CD4-positive, alpha-beta memory T cell (primary cell): Measurements from ENCODE around the gene DGLUCY. TPM values are rescaled to one million over a fixed set of nuclear protein-coding genes. Genes with fewer than 3 reads are reported as not detected.
"Not testable (repeated sequence)": the region's sequence is repeated elsewhere in the genome, so short reads cannot be mapped to it uniquely, and the experiment has no call there.

Experiments
- CTCF ChIA-PET: fragments of 350-600 bp; sonication (Branson Sonifier 250); formaldehyde crosslinking; loops from one replicate; lab custom pipeline; 2021; ENCODE audit warnings: inconsistent platforms; ENCODE audit not compliant: partially characterized antibody; lab: Charles Lee
- POLR2A ChIA-PET: fragments of 350-600 bp; sonication (Branson Sonifier 250); formaldehyde crosslinking; loops from one replicate; lab custom pipeline; 2021; ENCODE audit not compliant: partially characterized antibody; lab: Charles Lee
- DNase-seq, 5 donors: peaks; one replicate each; pipeline versions ENCODE4 v3.0.0 to v3.0.0-alpha.2; 2020 to 2022; ENCODE audit warnings: mixed read lengths in 1 of 5
- H3K27ac ChIP-seq: one replicate; pipeline ENCODE4 v1.7.0; 2013; ENCODE audit warnings: low read depth, low read length
- H3K27me3 ChIP-seq: 2 replicates; pipeline ENCODE4 v1.7.0; 2013; ENCODE audit warnings: mild to moderate bottlenecking, low read length, moderate library complexity; ENCODE audit not compliant: insufficient read depth
- H3K36me3 ChIP-seq: 2 replicates; pipeline ENCODE4 v1.7.0; 2013; ENCODE audit warnings: mild to moderate bottlenecking, low read length, moderate library complexity; ENCODE audit not compliant: insufficient read depth
- H3K4me1 ChIP-seq: 2 replicates; pipeline ENCODE4 v1.7.0; 2013; ENCODE audit warnings: mild to moderate bottlenecking, low read length, moderate library complexity; ENCODE audit not compliant: insufficient read depth
- H3K4me3 ChIP-seq, 2 donors: one replicate each; pipeline ENCODE4 v1.7.0; 2013; ENCODE audit warnings: low read length in 2 of 2, mild to moderate bottlenecking in 1 of 2
- H3K9me3 ChIP-seq, 2 donors: one replicate each; pipeline ENCODE4 v1.7.0; 2013; ENCODE audit warnings: low read length in 2 of 2, control low read depth in 1 of 2; ENCODE audit not compliant: control insufficient read depth in 1 of 2
- H3K27ac Mint-ChIP-seq, 7 donors: one replicate each; pipeline ENCODE4 v1.8.0; 2020 to 2021; ENCODE audit warnings: mixed read lengths in 7 of 7, mild to moderate bottlenecking in 6 of 7, inconsistent platforms in 3 of 7, moderate library complexity in 3 of 7
- H3K27me3 Mint-ChIP-seq, 2 donors: one replicate each; pipeline ENCODE4 v1.8.0; 2020 to 2021; ENCODE audit warnings: mixed read lengths in 2 of 2
- H3K36me3 Mint-ChIP-seq, 2 donors: one replicate each; pipeline ENCODE4 v1.8.0; 2020 to 2021; ENCODE audit warnings: mixed read lengths in 2 of 2, inconsistent platforms in 1 of 2, mild to moderate bottlenecking in 1 of 2
- H3K4me1 Mint-ChIP-seq, 4 donors: one replicate each; pipeline ENCODE4 v1.8.0; 2020 to 2021; ENCODE audit warnings: mixed read lengths in 4 of 4, mild to moderate bottlenecking in 1 of 4
- H3K4me3 Mint-ChIP-seq, 8 donors: one replicate each; pipeline ENCODE4 v1.8.0; 2020 to 2021; ENCODE audit warnings: mixed read lengths in 8 of 8, mild to moderate bottlenecking in 7 of 8, moderate library complexity in 6 of 8, inconsistent platforms in 3 of 8
- H3K9me3 Mint-ChIP-seq, 8 donors: one replicate each; pipeline ENCODE4 v1.8.0; 2020 to 2021; ENCODE audit warnings: mixed read lengths in 8 of 8, mild to moderate bottlenecking in 5 of 8, inconsistent platforms in 3 of 8, moderate library complexity in 1 of 8
- intact Hi-C: fragments of 100-400 bp; cut with micrococcal nuclease; formaldehyde crosslinking; loops from one replicate; pipeline ENCODE4 v1.15.1; 2023
- polyA plus RNA-seq, 2 donors: library from polyadenylated mRNA; unstranded; fragments of 300-500 nt; fragmentation: Illumina TruSeq; gene quantifications; one replicate each; pipeline ENCODE4 v1.2.3, GENCODE V29; 2021
- total RNA-seq, 2 experiments: library from RNA; stranded (reverse); gene quantifications; one replicate each; pipeline ENCODE4 v1.2.3, GENCODE V29; 2021

Gene DGLUCY
- total and polyA plus RNA-seq, 4 experiments from 2014 or later, result 40.9 to 141 (median 89.0) TPM

DNA sequence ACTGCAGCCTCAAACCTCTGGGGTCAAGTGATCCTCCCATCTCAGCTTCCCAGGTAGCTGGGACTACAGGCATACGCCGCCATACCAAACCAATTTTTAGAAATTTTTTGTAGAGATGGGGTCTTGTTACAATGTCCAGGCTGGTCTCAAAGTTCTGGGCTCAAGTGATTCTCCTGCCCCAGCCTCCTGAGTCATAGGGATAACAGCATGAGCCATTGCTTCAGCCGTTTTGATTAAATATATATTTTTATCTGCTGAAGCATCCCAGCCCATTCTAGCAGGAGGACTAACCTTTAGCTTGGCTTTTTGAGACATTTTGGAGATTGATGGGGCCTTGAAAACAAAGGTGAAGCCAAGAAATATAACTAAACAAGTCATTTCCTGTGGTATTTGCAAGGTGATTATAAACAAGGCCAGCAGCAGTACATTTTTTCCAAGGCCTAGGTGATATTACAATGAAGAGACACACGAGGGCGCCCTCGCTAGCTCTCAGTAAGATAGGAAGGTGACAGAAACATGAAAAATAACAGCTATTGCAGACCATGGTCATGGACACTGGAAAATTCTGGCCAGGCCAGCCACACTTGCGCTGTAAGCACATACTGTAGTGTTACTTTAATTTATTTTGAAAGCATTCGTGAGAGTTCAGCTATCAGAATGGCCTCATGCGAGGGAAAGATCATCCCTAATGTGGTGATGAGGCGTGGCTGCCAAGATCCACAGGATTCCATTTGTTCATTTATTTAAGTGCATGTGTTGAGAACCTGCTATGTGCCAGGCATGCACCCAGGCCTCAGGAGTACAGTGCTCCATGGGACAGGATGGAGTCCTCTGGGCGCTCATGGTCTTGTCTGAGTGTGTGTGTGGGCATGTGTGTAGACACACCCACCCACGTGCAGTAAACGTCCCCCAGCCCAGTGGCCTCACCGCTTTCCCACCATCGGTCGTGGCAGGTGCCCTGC lies 63.5 kb downstream of the DGLUCY start:
- Histone ChIP-seq H3K36me3 (peaks cover 25% of the 10 kb centered on the region), H3K9me3 (no peaks in the 10 kb centered on the region), H3K27me3 (no peaks in the 10 kb centered on the region), H3K4me1 (peaks cover 12% of the 10 kb centered on the region), H3K4me3 (no peak overlapping the region), H3K27ac (peak overlapping the region; percentile 35)
- CTCF ChIA-PET, result interaction anchor here (0.7 to 13.2 kb wide), 46 partner anchors 9 to 300 kb away, joined by 3 to 480 read pairs (median 5); partner anchors contain the start of gene GPR68
- Mint-ChIP-seq H3K4me3 (no peak overlapping the region), H3K27me3 (no peaks in the 10 kb centered on the region), H3K9me3 (no peaks in the 10 kb centered on the region), H3K27ac (peak overlapping the region; percentile 65 to 97 (median 94)), H3K4me1 (peaks cover 13 to 23% (median 15%) of the 10 kb centered on the region in 4 donors), H3K36me3 (peaks cover 21 to 42% of the 10 kb centered on the region in 2 donors)
- DNase-seq, result peak; percentile 75 to 79 (median 77)
- intact Hi-C loops, result loop anchor here (1.0 to 2.0 kb wide), 5 partner anchors 51 to 274 kb away; no protein-coding TSS in a partner anchor
- POLR2A ChIA-PET, result interaction anchor here (0.7 to 3.6 kb wide), 21 partner anchors 17 to 240 kb away, joined by 3 to 51 read pairs (median 5); partner anchors contain the start of genes CCDC88C, GPR68 and RPS6KA5

DNA sequence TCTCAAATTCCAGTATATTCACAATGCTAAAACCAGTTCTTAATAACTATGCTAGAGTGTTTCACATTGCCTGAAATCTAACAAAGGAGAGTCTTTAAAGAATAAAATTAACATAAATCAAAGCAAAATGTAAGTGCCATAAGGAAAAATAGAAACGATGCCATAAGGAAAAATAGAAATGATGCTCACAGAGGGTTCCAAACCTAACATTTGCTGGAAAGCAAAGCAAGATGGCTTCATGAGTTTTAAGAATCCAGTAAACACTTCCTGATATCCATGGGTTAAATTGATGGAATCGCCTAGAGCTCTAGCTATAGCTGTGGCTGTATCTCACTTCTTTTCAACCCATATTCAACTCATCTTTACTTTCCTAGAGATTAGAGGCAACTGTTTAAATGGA lies 66.7 kb downstream of the DGLUCY start:
- no peak for DNase-seq
- no peaks in the 10 kb centered on the region for H3K9me3 Mint-ChIP-seq
- Histone ChIP-seq H3K27me3 (no peaks in the 10 kb centered on the region), H3K36me3 (peaks cover 25% of the 10 kb centered on the region), H3K4me3 (no peak overlapping the region), H3K9me3 (no peaks in the 10 kb centered on the region), H3K4me1 (peaks cover 12% of the 10 kb centered on the region), H3K27ac (no peak overlapping the region)
- peaks cover 29 to 35% of the 10 kb centered on the region in 2 donors for H3K36me3 Mint-ChIP-seq
- no peak overlapping the region for H3K27ac Mint-ChIP-seq
- ChIA-PET POLR2A (no interaction called here), CTCF (interaction anchor here (0.7 to 13.2 kb wide), 4 partner anchors 36 to 106 kb away, joined by 3 to 480 read pairs (median 4); no protein-coding TSS in a partner anchor)
- intact Hi-C loops, result no loop called here
- H3K4me3 Mint-ChIP-seq, result no peak overlapping the region
- H3K27me3 Mint-ChIP-seq, result no peaks in the 10 kb centered on the region
- H3K4me1 Mint-ChIP-seq, result peaks cover 11 to 16% (median 11%) of the 10 kb centered on the region in 4 donors

- peaks cover 36 to 43% of the 10 kb centered on the region in 2 donors for H3K36me3 Mint-ChIP-seq
- CTCF ChIA-PET, result interaction anchor here (1.2 kb wide), 1 partner anchor 105 kb away, joined by 4 read pairs; no protein-coding TSS in a partner anchor
- H3K27ac Mint-ChIP-seq, H3K27me3 Mint-ChIP-seq, H3K4me1 Mint-ChIP-seq, DNase-seq, H3K9me3 ChIP-seq, H3K4me1 ChIP-seq, H3K4me3 ChIP-seq, H3K4me3 Mint-ChIP-seq, H3K27ac ChIP-seq, H3K9me3 Mint-ChIP-seq, H3K27me3 ChIP-seq, intact Hi-C loops, POLR2A ChIA-PET: not testable (repeated sequence)
- H3K36me3 ChIP-seq, result peaks cover 36% of the 10 kb centered on the region
These were observed 68.9 kb downstream of the DGLUCY start for GRCh38 chr14:91182753-91183152.

GRCh38 chr14:91184559-91184958 lies 70.7 kb downstream of the DGLUCY start:
- POLR2A ChIA-PET, result interaction anchor here (0.9 to 1.5 kb wide), 4 partner anchors 10 to 77 kb away, joined by 3 to 7 read pairs (median 4); no protein-coding TSS in a partner anchor

DNA sequence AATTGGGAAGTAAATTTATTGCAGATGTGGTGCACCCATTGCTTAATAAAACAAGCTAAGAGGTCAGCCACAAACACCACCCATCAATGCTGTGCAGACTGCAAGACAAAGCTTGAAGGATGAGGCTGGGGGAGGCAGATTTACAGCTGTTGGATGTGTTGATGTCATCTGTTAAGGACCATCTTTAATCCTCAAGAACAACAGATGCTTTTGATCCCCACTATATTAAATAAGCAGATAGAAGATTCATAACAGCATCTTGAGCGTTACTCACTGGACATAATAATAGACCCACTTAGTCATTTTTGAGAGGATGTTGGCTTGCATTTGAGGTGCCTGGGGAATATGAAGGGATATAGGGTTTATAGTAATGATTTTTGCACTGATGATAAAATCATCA lies 71.8 kb downstream of the DGLUCY start:
- no peak for DNase-seq
- H3K27me3 Mint-ChIP-seq, result no peaks in the 10 kb centered on the region
- no peak overlapping the region for H3K4me3 Mint-ChIP-seq
- Histone ChIP-seq H3K9me3 (no peaks in the 10 kb centered on the region), H3K4me1 (no peaks in the 10 kb centered on the region), H3K4me3 (no peak overlapping the region), H3K27ac (no peak overlapping the region), H3K27me3 (no peaks in the 10 kb centered on the region), H3K36me3 (peaks cover 56% of the 10 kb centered on the region)
- ChIA-PET CTCF (interaction anchor here (1.0 to 3.2 kb wide), 6 partner anchors 8 to 101 kb away, joined by 3 to 17 read pairs (median 4); no protein-coding TSS in a partner anchor), POLR2A (interaction anchor here (0.6 to 1.5 kb wide), 2 partner anchors 43 to 76 kb away, joined by 3 to 4 read pairs; no protein-coding TSS in a partner anchor)
- peaks cover 57 to 58% of the 10 kb centered on the region in 2 donors for H3K36me3 Mint-ChIP-seq
- no peaks in the 10 kb centered on the region for H3K9me3 Mint-ChIP-seq
- peak overlapping the region in 1 of 7 donors; percentile 27 for H3K27ac Mint-ChIP-seq
- intact Hi-C loops, result no loop called here
- H3K4me1 Mint-ChIP-seq, result peaks cover 0 to 5% (median under 1%) of the 10 kb centered on the region in 4 donors

More at GRCh38 chr14:91184559-91184958, 70.7 kb downstream of the DGLUCY start:
- CTCF ChIA-PET, result interaction anchor here (1.0 to 3.2 kb wide), 3 partner anchors 12 to 103 kb away, joined by 3 to 17 read pairs (median 11); no protein-coding TSS in a partner anchor
- Mint-ChIP-seq H3K4me3 (no peak overlapping the region), H3K9me3 (no peaks in the 10 kb centered on the region), H3K4me1 (peaks cover 0 to 2% (median 0%) of the 10 kb centered on the region in 4 donors), H3K36me3 (peaks cover 50 to 53% of the 10 kb centered on the region in 2 donors), H3K27me3 (no peaks in the 10 kb centered on the region), H3K27ac (no peak overlapping the region)
- no peaks in the 10 kb centered on the region for H3K9me3 ChIP-seq
- H3K4me3 ChIP-seq, result no peak overlapping the region
- H3K27me3 ChIP-seq, result no peaks in the 10 kb centered on the region
- no peak overlapping the region for H3K27ac ChIP-seq
- peaks cover 49% of the 10 kb centered on the region for H3K36me3 ChIP-seq
- H3K4me1 ChIP-seq, result no peaks in the 10 kb centered on the region
- no peak for DNase-seq
- intact Hi-C loops, result no loop called here

- no peak overlapping the region for H3K27ac Mint-ChIP-seq
These were observed 72.7 kb downstream of the DGLUCY start for GRCh38 chr14:91186515-91187066.

More at GRCh38 chr14:91186515-91187066, 72.7 kb downstream of the DGLUCY start:
- CTCF ChIA-PET, result interaction anchor here (1.3 to 3.2 kb wide), 4 partner anchors 9 to 100 kb away, joined by 3 to 17 read pairs (median 8); no protein-coding TSS in a partner anchor
- Histone ChIP-seq H3K4me3 (no peak overlapping the region), H3K9me3 (no peaks in the 10 kb centered on the region), H3K4me1 (no peaks in the 10 kb centered on the region), H3K27me3 (no peaks in the 10 kb centered on the region), H3K36me3 (peaks cover 57% of the 10 kb centered on the region), H3K27ac (no peak overlapping the region)
- Mint-ChIP-seq H3K36me3 (peaks cover 60 to 61% of the 10 kb centered on the region in 2 donors), H3K27me3 (no peaks in the 10 kb centered on the region), H3K4me1 (peaks cover 0 to 9% (median 2%) of the 10 kb centered on the region in 4 donors), H3K9me3 (no peaks in the 10 kb centered on the region), H3K4me3 (no peak overlapping the region)
- intact Hi-C loops, result no loop called here
- POLR2A ChIA-PET, result no interaction called here
- no peak for DNase-seq
